ENCODE results near the gene ATP6V0D1.
A peak's percentile ranks its signal among the peaks of the same experiment; 100 is the strongest.

ATP6V0D1 gene

DNA sequence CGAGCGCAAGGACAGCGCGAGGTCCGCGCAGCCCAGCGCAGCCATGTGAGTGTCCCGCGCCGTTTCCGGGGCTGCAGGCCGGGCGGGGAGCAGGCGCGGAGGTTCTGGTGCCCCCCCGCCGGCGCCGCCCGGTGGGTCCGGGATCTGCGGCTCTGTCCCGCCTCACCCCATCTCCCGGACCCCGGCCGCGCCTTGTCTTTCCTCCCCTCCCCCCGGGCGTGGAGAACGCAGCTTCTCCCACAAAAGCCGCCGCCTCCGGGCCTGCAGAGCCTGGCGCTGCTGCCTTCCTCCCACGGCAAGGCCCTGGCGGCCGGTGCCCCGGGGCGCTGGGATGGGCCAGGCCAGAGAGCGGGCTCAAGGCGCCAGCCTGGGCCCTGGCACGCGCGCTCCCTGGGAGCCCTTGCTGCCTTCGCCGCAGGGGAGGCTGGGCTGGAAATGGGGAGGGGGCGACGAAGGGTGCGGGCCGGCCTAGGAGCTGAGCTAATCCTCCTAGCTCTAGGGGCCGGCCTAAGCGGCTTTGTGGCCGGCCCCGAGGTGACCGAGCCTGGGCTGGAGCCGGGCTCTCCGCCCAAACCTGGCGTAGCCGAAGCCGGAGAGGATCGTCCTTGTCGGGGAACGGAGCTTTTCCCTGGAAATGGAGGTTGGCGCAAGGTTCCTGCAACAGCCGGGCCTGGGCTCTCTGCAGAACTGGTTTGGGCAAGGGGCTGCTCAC is 48.1 kb upstream of the ATP6V0D1 start:
- ChIA-PET POLR2A (interaction anchor here (0.6 to 2.1 kb wide), 4 partner anchors 9 to 177 kb away, joined by 3 to 7 read pairs (median 4); partner anchors contain the start of gene CTCF), CTCF (interaction anchor here (0.7 to 5.6 kb wide), 7 partner anchors 8 to 116 kb away, joined by 3 to 62 read pairs (median 4); partner anchors contain the start of genes ATP6V0D1 and CARMIL2)
- H3K4me3 ChIP-seq (ENCODE audit: low read depth, low read length) = peak overlapping the region; percentile 56
- peaks cover 0 to 3% of the 10 kb centered on the region in 2 experiments; a peak in 1 of 3 replicates for H3K36me3 ChIP-seq (ENCODE audit: control insufficient read depth in 2 of 2, insufficient read depth in 1 of 2, low read length in 2 of 2)
- H3K4me1 ChIP-seq (ENCODE audit: control insufficient read depth, insufficient read depth, low read length) = no peaks in the 10 kb centered on the region
- H3K27ac ChIP-seq (ENCODE audit: extremely low read depth, low read depth, low read length) = peak overlapping the region; percentile 72; the same call in 1 of the 2 replicates
- no peaks in the 10 kb centered on the region for H3K9me3 ChIP-seq (ENCODE audit: control insufficient read depth, insufficient read depth, low read depth, low read length)
- TF ChIP-seq ZNF391 (tag by site-specific recombination; IDR thresholded peaks at IDR 0.05; ENCODE audit: borderline replicate concordance, low read depth) (peak; percentile 18; the same call in 1 of the 2 replicates), ZNF629 (tag by site-specific recombination; IDR thresholded peaks at IDR 0.05) (no peak), GLIS1 (tag by site-specific recombination; IDR thresholded peaks at IDR 0.05) (no peak), ZBTB48 (tag by site-specific recombination; IDR thresholded peaks at IDR 0.05) (peak; percentile 48; the same call in 1 of the 2 replicates), ZIC2 (tag by site-specific recombination; IDR thresholded peaks at IDR 0.05) (peak; percentile 86), ZNF114 (tag by site-specific recombination; IDR thresholded peaks at IDR 0.05) (no peak), ZNF561 (tag by site-specific recombination; IDR thresholded peaks at IDR 0.05; ENCODE audit: borderline replicate concordance) (0 out of 2 replicates have a peak, but pooled peaks have one; percentile 44), ZNF624 (tag by site-specific recombination; IDR thresholded peaks at IDR 0.05) (no peak), ZXDB (tag by site-specific recombination; IDR thresholded peaks at IDR 0.05) (peak; percentile 27; the same call in 1 of the 2 replicates), REPIN1 (tag by site-specific recombination; IDR thresholded peaks at IDR 0.05; ENCODE audit: low read depth) (no peak), FEZF1 (tag by site-specific recombination; IDR thresholded peaks at IDR 0.05) (peak; percentile 5; the same call in 1 of the 2 replicates), GLIS2 (tag by site-specific recombination; IDR thresholded peaks at IDR 0.05) (peak; percentile 10; the same call in 1 of the 2 replicates), ZBTB20 (tag by site-specific recombination; IDR thresholded peaks at IDR 0.05) (peak; percentile 57), ZSCAN30 (tag by site-specific recombination; IDR thresholded peaks at IDR 0.05) (peak; percentile 48; the same call in 1 of the 2 replicates), ZNF138 (tag by site-specific recombination; IDR thresholded peaks at IDR 0.05; ENCODE audit: borderline replicate concordance) (no peak), SP2 (tag by site-specific recombination; IDR thresholded peaks at IDR 0.05) (no peak; the same call in 1 of the 2 replicates), ZFP69B (tag by site-specific recombination; IDR thresholded peaks at IDR 0.05) (no peak), ZNF24 (tag by site-specific recombination; IDR thresholded peaks at IDR 0.05) (no peak), ZNF521 (tag by site-specific recombination; IDR thresholded peaks at IDR 0.05) (no peak), ZBTB8A (tag by site-specific recombination; IDR thresholded peaks at IDR 0.05) (0 out of 2 replicates have a peak, but pooled peaks have one; percentile 22), ZNF654 (tag by site-specific recombination; IDR thresholded peaks at IDR 0.05; ENCODE audit: low read depth) (no peak), ZNF121 (tag by site-specific recombination; IDR thresholded peaks at IDR 0.05) (peak; percentile 87), SP3 (tag by site-specific recombination; IDR thresholded peaks at IDR 0.05) (0 out of 2 replicates have a peak, but pooled peaks have one; percentile 5), EGR2 (tag by site-specific recombination; IDR thresholded peaks at IDR 0.05; ENCODE audit: low read depth) (peak; percentile 35), ZSCAN16 (tag by site-specific recombination; IDR thresholded peaks at IDR 0.05) (no peak), ZNF394 (tag by site-specific recombination; IDR thresholded peaks at IDR 0.05; ENCODE audit: borderline replicate concordance) (peak; percentile 60; the same call in 1 of the 2 replicates), ZFP3 (tag by site-specific recombination; IDR thresholded peaks at IDR 0.05; ENCODE audit: low read depth) (no peak), ZNF600 (tag by site-specific recombination; IDR thresholded peaks at IDR 0.05) (no peak)
- TF ChIP-seq, protein P1, sequence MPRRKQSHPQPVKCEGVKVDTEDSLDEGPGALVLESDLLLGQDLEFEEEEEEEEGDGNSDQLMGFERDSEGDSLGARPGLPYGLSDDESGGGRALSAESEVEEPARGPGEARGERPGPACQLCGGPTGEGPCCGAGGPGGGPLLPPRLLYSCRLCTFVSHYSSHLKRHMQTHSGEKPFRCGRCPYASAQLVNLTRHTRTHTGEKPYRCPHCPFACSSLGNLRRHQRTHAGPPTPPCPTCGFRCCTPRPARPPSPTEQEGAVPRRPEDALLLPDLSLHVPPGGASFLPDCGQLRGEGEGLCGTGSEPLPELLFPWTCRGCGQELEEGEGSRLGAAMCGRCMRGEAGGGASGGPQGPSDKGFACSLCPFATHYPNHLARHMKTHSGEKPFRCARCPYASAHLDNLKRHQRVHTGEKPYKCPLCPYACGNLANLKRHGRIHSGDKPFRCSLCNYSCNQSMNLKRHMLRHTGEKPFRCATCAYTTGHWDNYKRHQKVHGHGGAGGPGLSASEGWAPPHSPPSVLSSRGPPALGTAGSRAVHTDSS (tag by site-specific recombination; IDR thresholded peaks at IDR 0.05) = 0 out of 2 replicates have a peak, but pooled peaks have one; percentile 41
- TF ChIP-seq, protein P2, sequence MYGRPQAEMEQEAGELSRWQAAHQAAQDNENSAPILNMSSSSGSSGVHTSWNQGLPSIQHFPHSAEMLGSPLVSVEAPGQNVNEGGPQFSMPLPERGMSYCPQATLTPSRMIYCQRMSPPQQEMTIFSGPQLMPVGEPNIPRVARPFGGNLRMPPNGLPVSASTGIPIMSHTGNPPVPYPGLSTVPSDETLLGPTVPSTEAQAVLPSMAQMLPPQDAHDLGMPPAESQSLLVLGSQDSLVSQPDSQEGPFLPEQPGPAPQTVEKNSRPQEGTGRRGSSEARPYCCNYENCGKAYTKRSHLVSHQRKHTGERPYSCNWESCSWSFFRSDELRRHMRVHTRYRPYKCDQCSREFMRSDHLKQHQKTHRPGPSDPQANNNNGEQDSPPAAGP (tag by site-specific recombination; IDR thresholded peaks at IDR 0.05) = 0 out of 2 replicates have a peak, but pooled peaks have one; percentile 18
- TF ChIP-seq, protein P3, sequence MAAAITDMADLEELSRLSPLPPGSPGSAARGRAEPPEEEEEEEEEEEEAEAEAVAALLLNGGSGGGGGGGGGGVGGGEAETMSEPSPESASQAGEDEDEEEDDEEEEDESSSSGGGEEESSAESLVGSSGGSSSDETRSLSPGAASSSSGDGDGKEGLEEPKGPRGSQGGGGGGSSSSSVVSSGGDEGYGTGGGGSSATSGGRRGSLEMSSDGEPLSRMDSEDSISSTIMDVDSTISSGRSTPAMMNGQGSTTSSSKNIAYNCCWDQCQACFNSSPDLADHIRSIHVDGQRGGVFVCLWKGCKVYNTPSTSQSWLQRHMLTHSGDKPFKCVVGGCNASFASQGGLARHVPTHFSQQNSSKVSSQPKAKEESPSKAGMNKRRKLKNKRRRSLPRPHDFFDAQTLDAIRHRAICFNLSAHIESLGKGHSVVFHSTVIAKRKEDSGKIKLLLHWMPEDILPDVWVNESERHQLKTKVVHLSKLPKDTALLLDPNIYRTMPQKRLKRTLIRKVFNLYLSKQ (tag by site-specific recombination; IDR thresholded peaks at IDR 0.05; ENCODE audit: borderline replicate concordance) = no peak
- TF ChIP-seq, protein P4, sequence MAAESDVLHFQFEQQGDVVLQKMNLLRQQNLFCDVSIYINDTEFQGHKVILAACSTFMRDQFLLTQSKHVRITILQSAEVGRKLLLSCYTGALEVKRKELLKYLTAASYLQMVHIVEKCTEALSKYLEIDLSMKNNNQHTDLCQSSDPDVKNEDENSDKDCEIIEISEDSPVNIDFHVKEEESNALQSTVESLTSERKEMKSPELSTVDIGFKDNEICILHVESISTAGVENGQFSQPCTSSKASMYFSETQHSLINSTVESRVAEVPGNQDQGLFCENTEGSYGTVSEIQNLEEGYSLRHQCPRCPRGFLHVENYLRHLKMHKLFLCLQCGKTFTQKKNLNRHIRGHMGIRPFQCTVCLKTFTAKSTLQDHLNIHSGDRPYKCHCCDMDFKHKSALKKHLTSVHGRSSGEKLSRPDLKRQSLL (tag by site-specific recombination; IDR thresholded peaks at IDR 0.05) = peak; percentile 73; the same call in 1 of the 2 replicates
